KMS-11 (cell line): ENCODE data around the gene RNGTT.

ENCODE experiments used
- H2AFZ ChIP-seq: fragments of 200-600 bp; sonication (generic); 2 replicates; pipeline ENCODE4 v1.6.1; 2016; ENCODE audit warnings: antibody characterized with exemption, mixed run types, low read depth
- H3K27ac ChIP-seq: fragments of 200-600 bp; sonication (generic); 2 replicates; pipeline ENCODE4 v1.6.1; 2016; ENCODE audit warnings: mild to moderate bottlenecking, mixed run types
- H3K27me3 ChIP-seq: fragments of 200-600 bp; sonication (generic); 2 replicates; pipeline ENCODE4 v1.6.1; 2017; ENCODE audit warnings: mild to moderate bottlenecking, low read depth, mixed run types, moderate library complexity; ENCODE audit not compliant: insufficient read depth
- H3K36me3 ChIP-seq: fragments of 200-600 bp; sonication (generic); 2 replicates; pipeline ENCODE4 v1.6.1; 2017; ENCODE audit warnings: mild to moderate bottlenecking, mixed run types; ENCODE audit not compliant: insufficient read depth
- H3K4me1 ChIP-seq: fragments of 200-600 bp; sonication (generic); 2 replicates; pipeline ENCODE4 v1.6.1; 2016; ENCODE audit warnings: mild to moderate bottlenecking, low read depth, mixed run types; ENCODE audit not compliant: poor library complexity, severe bottlenecking
- H3K4me2 ChIP-seq: fragments of 200-600 bp; sonication (generic); 2 replicates; pipeline ENCODE4 v1.7.0; 2016; ENCODE audit warnings: mild to moderate bottlenecking, mixed run types
- H3K4me3 ChIP-seq: fragments of 200-600 bp; sonication (generic); IDR thresholded peaks from 2 replicates; pipeline ENCODE4 v1.6.1; 2017; ENCODE audit warnings: low read depth, low read length, mixed read lengths; ENCODE audit not compliant: insufficient read depth
- H3K79me2 ChIP-seq: fragments of 200-600 bp; sonication (generic); 2 replicates; pipeline ENCODE4 v1.6.1; 2016; ENCODE audit warnings: low read depth, mixed run types; ENCODE audit not compliant: insufficient read depth
- H3K9ac ChIP-seq: fragments of 200-600 bp; sonication (generic); 2 replicates; pipeline ENCODE4 v1.6.1; 2016; ENCODE audit warnings: mild to moderate bottlenecking, mixed run types
- H4K20me1 ChIP-seq: fragments of 200-600 bp; sonication (generic); 2 replicates; pipeline ENCODE4 v1.6.1; 2016; ENCODE audit warnings: mild to moderate bottlenecking, mixed run types; ENCODE audit not compliant: insufficient read depth
- CTCF ChIP-seq: fragments of 200-600 bp; sonication (generic); conservative IDR thresholded peaks from 2 replicates; pipeline ENCODE4 v1.6.1; 2017; ENCODE audit warnings: low read depth, mild to moderate bottlenecking, antibody characterized with exemption, low read length, moderate library complexity, mixed read lengths

The RNGTT gene

GRCh38 chr6:88626460-88626859 lies 337.0 kb downstream of the RNGTT start:
- Histone ChIP-seq H2AFZ (no peak overlapping the region), H4K20me1 (no peaks in the 10 kb centered on the region), H3K27me3 (no peaks in the 10 kb centered on the region), H3K4me1 (peaks cover 17% of the 10 kb centered on the region), H3K4me3 (no peak overlapping the region), H3K9ac (no peak overlapping the region), H3K4me2 (no peak overlapping the region), H3K36me3 (no peaks in the 10 kb centered on the region), H3K27ac (no peak overlapping the region), H3K79me2 (no peaks in the 10 kb centered on the region)
- no peak for TF ChIP-seq CTCF

- no peaks in the 10 kb centered on the region for H3K36me3 ChIP-seq
Measured at GRCh38 chr6:88623531-88623930, 339.9 kb downstream of the RNGTT start.

GRCh38 chr6:88619951-88620350 lies 343.5 kb downstream of the RNGTT start:
- H3K36me3 ChIP-seq: no peaks in the 10 kb centered on the region
- no peak for TF ChIP-seq CTCF
- no peak overlapping the region for H3K4me3 ChIP-seq
- H3K4me2 ChIP-seq: no peak overlapping the region
- H3K79me2 ChIP-seq: no peaks in the 10 kb centered on the region
- H4K20me1 ChIP-seq: no peaks in the 10 kb centered on the region
- H3K9ac ChIP-seq: no peak overlapping the region
- no peak overlapping the region for H3K27ac ChIP-seq
- peaks cover 15% of the 10 kb centered on the region for H3K4me1 ChIP-seq
- no peaks in the 10 kb centered on the region for H3K27me3 ChIP-seq
- no peak overlapping the region for H2AFZ ChIP-seq

More at GRCh38 chr6:88623531-88623930, 339.9 kb downstream of the RNGTT start:
- Histone ChIP-seq H3K4me3 (no peak overlapping the region), H3K4me2 (no peak overlapping the region), H2AFZ (no peak overlapping the region), H3K4me1 (peaks cover 15% of the 10 kb centered on the region), H3K79me2 (no peaks in the 10 kb centered on the region), H3K27ac (no peak overlapping the region), H3K27me3 (no peaks in the 10 kb centered on the region), H4K20me1 (no peaks in the 10 kb centered on the region), H3K9ac (no peak overlapping the region)
- no peak for TF ChIP-seq CTCF

GRCh38 chr6:88616380-88616779 lies 347.0 kb downstream of the RNGTT start:
- Histone ChIP-seq H3K79me2 (no peaks in the 10 kb centered on the region), H2AFZ (no peak overlapping the region), H3K4me2 (no peak overlapping the region), H3K9ac (no peak overlapping the region), H3K27ac (no peak overlapping the region), H3K36me3 (no peaks in the 10 kb centered on the region), H3K27me3 (no peaks in the 10 kb centered on the region), H4K20me1 (no peaks in the 10 kb centered on the region), H3K4me3 (no peak overlapping the region), H3K4me1 (peaks cover 1% of the 10 kb centered on the region)
- no peak for TF ChIP-seq CTCF
